Breast epithelium (tissue), 3 donors: ENCODE measurements around the gene ITIH3.

Experiments used
- CTCF ChIP-seq, 3 donors: fragments of 450-650 bp; IDR thresholded peaks; one replicate each; pipeline ENCODE4 v1.5.1; 2016 to 2017; ENCODE audit warnings: antibody characterized with exemption in 3 of 3, mild to moderate bottlenecking in 3 of 3, moderate library complexity in 3 of 3
- POLR2A ChIP-seq: fragments of 450-650 bp; IDR thresholded peaks from one replicate; pipeline ENCODE4 v1.6.1; 2016; ENCODE audit warnings: antibody characterized with exemption, mild to moderate bottlenecking, moderate library complexity
- POLR2AphosphoS5 ChIP-seq, 3 donors: sonication (generic); formaldehyde crosslinking; IDR thresholded peaks; one replicate each; pipeline ENCODE4 v1.6.1; 2017; ENCODE audit warnings: antibody characterized with exemption in 3 of 3

GRCh38 chr3:52838561-52839267 lies 44.1 kb downstream of the ITIH3 start:
- TF ChIP-seq CTCF (IDR thresholded peaks at IDR 0.05), result no peak
- TF ChIP-seq POLR2A, result no peak
- no peak for TF ChIP-seq POLR2AphosphoS5 (IDR thresholded peaks at IDR 0.05)
